Esophagus muscularis mucosa (tissue), 4 donors: Measurements from ENCODE around the gene NT5C1A.

ENCODE experiments used
- EP300 ChIP-seq: sonication (generic); formaldehyde crosslinking; IDR thresholded peaks from one replicate; pipeline ENCODE4 v1.6.1; 2017; ENCODE audit warnings: antibody characterized with exemption
- POLR2AphosphoS5 ChIP-seq, 2 donors: sonication (generic); formaldehyde crosslinking; IDR thresholded peaks; one replicate each; pipeline ENCODE4 v1.6.1; 2017; ENCODE audit warnings: antibody characterized with exemption in 2 of 2
- TF ChIP-seq, protein P1 (sequence below), 3 experiments: fragments of 200-600 bp in 2 of 3; fragments of 450-650 bp in 1 of 3; sonication (generic) in 2 of 3; IDR thresholded peaks; one replicate each; pipeline ENCODE4 v1.5.1; 2017 to 2019; ENCODE audit warnings: antibody characterized with exemption in 3 of 3, mild to moderate bottlenecking in 2 of 3, moderate library complexity in 1 of 3

DNA sequence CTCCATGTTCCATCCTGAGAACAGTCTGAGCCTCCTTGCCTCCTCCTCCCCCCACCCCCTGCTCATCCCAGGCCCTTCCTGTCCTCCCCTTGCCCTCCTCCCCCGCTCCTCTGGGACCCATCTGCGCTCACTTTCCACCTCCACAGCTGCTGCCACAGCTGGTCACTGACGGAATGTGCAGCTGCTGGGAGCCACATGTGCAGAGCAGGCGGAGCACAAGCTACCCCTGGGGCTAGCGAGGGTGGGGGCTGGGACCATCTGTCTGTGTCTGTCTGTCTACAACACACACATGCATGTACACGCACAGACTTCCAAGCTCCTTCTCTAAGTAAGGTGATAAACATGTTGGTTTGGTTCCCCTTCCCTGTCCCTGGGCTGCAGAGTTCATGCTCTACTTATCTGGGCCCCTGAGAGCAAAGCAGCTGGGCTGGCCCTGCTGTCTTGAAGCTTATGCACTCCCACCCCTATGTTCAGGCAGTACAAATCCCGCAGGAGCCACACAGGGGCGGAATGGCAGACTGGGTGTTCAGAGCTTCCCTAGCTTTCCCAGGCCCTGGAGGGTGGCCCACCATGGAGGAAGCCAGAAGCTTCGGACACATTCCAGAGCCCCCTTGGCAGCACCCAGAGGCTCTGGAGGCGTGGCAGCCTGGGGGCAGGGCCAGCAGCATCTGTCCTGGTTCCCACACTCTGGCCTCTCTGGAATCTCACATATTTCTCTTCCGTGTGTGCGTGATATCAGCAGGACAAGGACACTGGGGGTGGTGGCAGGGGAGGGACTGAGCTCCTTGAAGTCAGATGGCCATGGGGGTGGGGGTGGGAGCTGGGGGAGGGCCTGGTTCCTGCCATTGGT is 25.4 kb downstream of the NT5C1A start:
- TF ChIP-seq, protein P1, sequence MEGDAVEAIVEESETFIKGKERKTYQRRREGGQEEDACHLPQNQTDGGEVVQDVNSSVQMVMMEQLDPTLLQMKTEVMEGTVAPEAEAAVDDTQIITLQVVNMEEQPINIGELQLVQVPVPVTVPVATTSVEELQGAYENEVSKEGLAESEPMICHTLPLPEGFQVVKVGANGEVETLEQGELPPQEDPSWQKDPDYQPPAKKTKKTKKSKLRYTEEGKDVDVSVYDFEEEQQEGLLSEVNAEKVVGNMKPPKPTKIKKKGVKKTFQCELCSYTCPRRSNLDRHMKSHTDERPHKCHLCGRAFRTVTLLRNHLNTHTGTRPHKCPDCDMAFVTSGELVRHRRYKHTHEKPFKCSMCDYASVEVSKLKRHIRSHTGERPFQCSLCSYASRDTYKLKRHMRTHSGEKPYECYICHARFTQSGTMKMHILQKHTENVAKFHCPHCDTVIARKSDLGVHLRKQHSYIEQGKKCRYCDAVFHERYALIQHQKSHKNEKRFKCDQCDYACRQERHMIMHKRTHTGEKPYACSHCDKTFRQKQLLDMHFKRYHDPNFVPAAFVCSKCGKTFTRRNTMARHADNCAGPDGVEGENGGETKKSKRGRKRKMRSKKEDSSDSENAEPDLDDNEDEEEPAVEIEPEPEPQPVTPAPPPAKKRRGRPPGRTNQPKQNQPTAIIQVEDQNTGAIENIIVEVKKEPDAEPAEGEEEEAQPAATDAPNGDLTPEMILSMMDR (IDR thresholded peaks at IDR 0.05) = no peak
- TF ChIP-seq EP300 (no peak), POLR2AphosphoS5 (IDR thresholded peaks at IDR 0.05) (peak; percentile 68)
